ENCODE measurements around the gene C8B.

Gene C8B

GRCh38 chr1:56993475-56993874, 27.7 kb upstream of the C8B start:
- Histone ChIP-seq H3K27ac (ENCODE audit: low read depth, low read length) (no peak overlapping the region), H3K4me2 (ENCODE audit: low read depth, low read length, poor library complexity, severe bottlenecking) (no peak overlapping the region), H2AFZ (ENCODE audit: low read depth, low read length, severe bottlenecking) (no peak overlapping the region), H4K20me1 (ENCODE audit: low read depth, low read length) (no peaks in the 10 kb centered on the region), H3K9me2 (replicated peaks; ENCODE audit: insufficient read depth, low read length) (no peaks in the 10 kb centered on the region), H3K27me3 (ENCODE audit: low read length) (no peaks in the 10 kb centered on the region), H3F3A (ENCODE audit: insufficient read depth) (no peaks in the 10 kb centered on the region), H3K4me3 (ENCODE audit: insufficient read depth, low read length, poor library complexity, severe bottlenecking) (no peak overlapping the region), H3K9ac (ENCODE audit: low read length) (no peak overlapping the region), H3K9me3 (ENCODE audit: insufficient read depth, low read length) (no peaks in the 10 kb centered on the region), H3K36me3 (ENCODE audit: low read length) (no peaks in the 10 kb centered on the region), H3K79me2 (ENCODE audit: insufficient read depth, low read length) (no peaks in the 10 kb centered on the region)
- no peak for TF ChIP-seq EZH2phosphoT487 (conservative IDR thresholded peaks at IDR 0.05; ENCODE audit: low read length)
- TF ChIP-seq, protein P1, sequence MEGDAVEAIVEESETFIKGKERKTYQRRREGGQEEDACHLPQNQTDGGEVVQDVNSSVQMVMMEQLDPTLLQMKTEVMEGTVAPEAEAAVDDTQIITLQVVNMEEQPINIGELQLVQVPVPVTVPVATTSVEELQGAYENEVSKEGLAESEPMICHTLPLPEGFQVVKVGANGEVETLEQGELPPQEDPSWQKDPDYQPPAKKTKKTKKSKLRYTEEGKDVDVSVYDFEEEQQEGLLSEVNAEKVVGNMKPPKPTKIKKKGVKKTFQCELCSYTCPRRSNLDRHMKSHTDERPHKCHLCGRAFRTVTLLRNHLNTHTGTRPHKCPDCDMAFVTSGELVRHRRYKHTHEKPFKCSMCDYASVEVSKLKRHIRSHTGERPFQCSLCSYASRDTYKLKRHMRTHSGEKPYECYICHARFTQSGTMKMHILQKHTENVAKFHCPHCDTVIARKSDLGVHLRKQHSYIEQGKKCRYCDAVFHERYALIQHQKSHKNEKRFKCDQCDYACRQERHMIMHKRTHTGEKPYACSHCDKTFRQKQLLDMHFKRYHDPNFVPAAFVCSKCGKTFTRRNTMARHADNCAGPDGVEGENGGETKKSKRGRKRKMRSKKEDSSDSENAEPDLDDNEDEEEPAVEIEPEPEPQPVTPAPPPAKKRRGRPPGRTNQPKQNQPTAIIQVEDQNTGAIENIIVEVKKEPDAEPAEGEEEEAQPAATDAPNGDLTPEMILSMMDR (IDR thresholded peaks at IDR 0.05; ENCODE audit: insufficient read depth, low read length, poor library complexity, severe bottlenecking), result no peak

DNA sequence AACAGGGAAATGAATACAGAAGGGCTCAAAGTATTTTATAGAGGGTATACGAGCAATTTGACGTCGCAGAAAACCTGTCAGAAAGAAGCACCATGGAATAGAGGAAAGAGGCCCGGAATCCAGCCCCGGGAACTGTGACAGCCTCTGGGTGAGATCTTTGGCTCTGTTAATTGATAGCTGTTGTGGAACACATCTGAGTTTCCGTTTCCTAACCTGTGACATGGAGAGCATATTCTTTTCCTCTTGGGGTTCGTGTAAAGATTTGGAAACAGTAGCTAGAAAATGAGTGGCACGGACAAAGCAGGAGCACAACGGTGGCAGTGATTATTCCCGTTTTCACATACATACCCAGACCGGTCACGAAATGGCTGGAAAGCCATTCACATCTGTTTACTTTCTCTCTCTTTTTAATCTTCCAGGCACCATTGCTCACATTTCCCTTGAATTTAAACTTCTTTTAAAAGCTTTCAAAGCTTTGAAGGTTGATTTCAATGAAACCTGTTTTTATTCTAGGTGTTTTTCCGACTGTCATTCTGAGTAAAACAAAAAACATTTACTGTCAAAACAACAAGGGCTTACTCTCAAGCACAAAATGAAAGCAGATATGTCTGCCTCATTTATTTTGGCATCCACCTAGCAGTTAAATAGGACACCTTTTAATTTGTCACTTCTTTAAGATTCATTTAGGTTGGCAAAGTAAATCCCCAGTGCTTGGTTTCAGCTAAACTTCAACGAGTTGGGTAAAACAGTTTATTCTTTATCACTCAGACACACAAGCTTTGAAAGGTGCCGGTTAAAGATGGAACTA, 26.7 kb upstream of the C8B start:
- Histone ChIP-seq H3K9me3 (ENCODE audit: insufficient read depth, low read length) (no peaks in the 10 kb centered on the region), H2AFZ (ENCODE audit: low read depth, low read length, severe bottlenecking) (no peak overlapping the region), H3K36me3 (ENCODE audit: low read length) (no peaks in the 10 kb centered on the region), H3K27me3 (ENCODE audit: low read length) (no peaks in the 10 kb centered on the region), H3K4me2 (ENCODE audit: low read depth, low read length, poor library complexity, severe bottlenecking) (no peak overlapping the region), H4K20me1 (ENCODE audit: low read depth, low read length) (no peaks in the 10 kb centered on the region), H3K9me2 (replicated peaks; ENCODE audit: insufficient read depth, low read length) (no peaks in the 10 kb centered on the region), H3F3A (ENCODE audit: insufficient read depth) (no peaks in the 10 kb centered on the region), H3K4me3 (ENCODE audit: insufficient read depth, low read length, poor library complexity, severe bottlenecking) (no peak overlapping the region), H3K27ac (ENCODE audit: low read depth, low read length) (no peak overlapping the region), H3K79me2 (ENCODE audit: insufficient read depth, low read length) (no peaks in the 10 kb centered on the region), H3K9ac (ENCODE audit: low read length) (no peak overlapping the region)
- no peak for TF ChIP-seq EZH2phosphoT487 (conservative IDR thresholded peaks at IDR 0.05; ENCODE audit: low read length)
- TF ChIP-seq, protein P1 (IDR thresholded peaks at IDR 0.05; ENCODE audit: insufficient read depth, low read length, poor library complexity, severe bottlenecking), result no peak

GRCh38 chr1:56991576-56991975, 25.8 kb upstream of the C8B start:
- no peak overlapping the region for H3K4me3 ChIP-seq (ENCODE audit: insufficient read depth, low read length, poor library complexity, severe bottlenecking)
- no peaks in the 10 kb centered on the region for H3K27me3 ChIP-seq (ENCODE audit: low read length)
- H3F3A ChIP-seq (ENCODE audit: insufficient read depth), result no peaks in the 10 kb centered on the region
- TF ChIP-seq, protein P1 (IDR thresholded peaks at IDR 0.05; ENCODE audit: insufficient read depth, low read length, poor library complexity, severe bottlenecking), result no peak
- TF ChIP-seq EZH2phosphoT487 (conservative IDR thresholded peaks at IDR 0.05; ENCODE audit: low read length), result no peak
- H3K9me2 ChIP-seq (replicated peaks; ENCODE audit: insufficient read depth, low read length), result no peaks in the 10 kb centered on the region
- H4K20me1 ChIP-seq (ENCODE audit: low read depth, low read length), result no peaks in the 10 kb centered on the region
- H3K4me2 ChIP-seq (ENCODE audit: low read depth, low read length, poor library complexity, severe bottlenecking), result no peak overlapping the region
- H3K9me3 ChIP-seq (ENCODE audit: insufficient read depth, low read length), result no peaks in the 10 kb centered on the region
- no peak overlapping the region for H2AFZ ChIP-seq (ENCODE audit: low read depth, low read length, severe bottlenecking)
- no peaks in the 10 kb centered on the region for H3K36me3 ChIP-seq (ENCODE audit: low read length)
- no peaks in the 10 kb centered on the region for H3K79me2 ChIP-seq (ENCODE audit: insufficient read depth, low read length)
- H3K9ac ChIP-seq (ENCODE audit: low read length), result no peak overlapping the region
- no peak overlapping the region for H3K27ac ChIP-seq (ENCODE audit: low read depth, low read length)
